SK-N-SH (cell line): ENCODE data around the gene PRMT5.

Experiments used
- CTCF ChIP-seq: fragments of 200-600 bp; sonication (generic); IDR thresholded peaks from 2 replicates; pipeline ENCODE4 v1.6.1; 2017; ENCODE audit warnings: antibody characterized with exemption, mild to moderate bottlenecking, moderate library complexity
- EP300 ChIP-seq, 2 experiments: IDR thresholded peaks; 2 replicates each; pipeline versions ENCODE4 v1.4.0 to v1.6.1; 2012; ENCODE audit warnings: borderline replicate concordance in 1 of 2, low read depth in 1 of 2, low read length in 1 of 2
- GABPA ChIP-seq: IDR thresholded peaks from 2 replicates; pipeline ENCODE4 v1.4.0; 2012; ENCODE audit warnings: low read depth, mild to moderate bottlenecking
- NFIC ChIP-seq: IDR thresholded peaks from 2 replicates; pipeline ENCODE4 v1.4.0; 2012; ENCODE audit warnings: borderline replicate concordance
- POLR2AphosphoS5 ChIP-seq: IDR thresholded peaks from 2 replicates; pipeline ENCODE4 v1.6.1; 2012; ENCODE audit warnings: low read depth, low read length
- RAD21 ChIP-seq: IDR thresholded peaks from 2 replicates; pipeline ENCODE4 v1.6.1; 2012; ENCODE audit warnings: mild to moderate bottlenecking, low read length
- RCOR1 ChIP-seq: fragments of 150-350 bp; IDR thresholded peaks from 2 replicates; pipeline ENCODE4 v1.6.1; 2017; ENCODE audit warnings: antibody characterized with exemption, low read length
- REST ChIP-seq: IDR thresholded peaks from 2 replicates; pipeline ENCODE4 v1.6.1; 2012; ENCODE audit warnings: mild to moderate bottlenecking, low read depth, low read length, moderate library complexity
- RFX5 ChIP-seq: IDR thresholded peaks from 2 replicates; pipeline ENCODE4 v1.6.1; 2012; ENCODE audit warnings: mild to moderate bottlenecking, improper control_type of control experiment, low read length
- SMC3 ChIP-seq: IDR thresholded peaks from 2 replicates; pipeline ENCODE4 v1.6.1; 2012; ENCODE audit warnings: low read depth, low read length, improper control_type of control experiment
- TEAD4 ChIP-seq: IDR thresholded peaks from 2 replicates; pipeline ENCODE4 v1.4.0; 2012; ENCODE audit warnings: mild to moderate bottlenecking, borderline replicate concordance; ENCODE audit not compliant: insufficient read depth
- ZBTB33 ChIP-seq: IDR thresholded peaks from 2 replicates; pipeline ENCODE4 v1.4.0; 2012; ENCODE audit warnings: low read depth, borderline replicate concordance

GRCh38 chr14:22872833-22873520, 56.2 kb downstream of the PRMT5 start:
- no peak for TF ChIP-seq SMC3
- TF ChIP-seq RAD21, result no peak
- no peak for TF ChIP-seq NFIC
- no peak for TF ChIP-seq CTCF
- no peak for TF ChIP-seq RCOR1
- no peak for TF ChIP-seq TEAD4
- TF ChIP-seq ZBTB33, result no peak
- TF ChIP-seq RFX5, result no peak
- TF ChIP-seq POLR2AphosphoS5, result no peak
- no peak for TF ChIP-seq GABPA
- no peak for TF ChIP-seq EP300 (IDR thresholded peaks at IDR 0.05; ENCODE audit: borderline replicate concordance in 1 of 2, low read depth in 1 of 2, low read length in 1 of 2)
- TF ChIP-seq REST, result no peak
